ENCODE results near the gene CACNA2D2. TPM values are rescaled to one million over a fixed set of nuclear protein-coding genes. Genes with fewer than 3 reads are reported as not detected.

The CACNA2D2 gene
- total and polyA plus RNA-seq, 2 of the 13 experiments (the other 11 are each of a cell fraction or from before 2014, with no cell fraction given): not detected

GRCh38 chr3:50337175-50337861 lies 166.1 kb downstream of the CACNA2D2 start:
- in situ Hi-C loops (cut with HindIII; ENCODE audit: extremely low pct_ligation_motif_present, low pct_unique_long_range_greater_than_20kb): no loop called here
- TF ChIP-seq ZNF484 (CRISPR knock-in tag; IDR thresholded peaks at IDR 0.05; ENCODE audit: borderline replicate concordance, low read depth) (no peak), FOXM1 (CRISPR knock-in tag; IDR thresholded peaks at IDR 0.05) (0 out of 2 replicates have a peak, but pooled peaks have one; percentile 22), ZNF646 (CRISPR knock-in tag; IDR thresholded peaks at IDR 0.05) (no peak), ATF1 (CRISPR knock-in tag; IDR thresholded peaks at IDR 0.05) (no peak), ZNF562 (CRISPR knock-in tag; IDR thresholded peaks at IDR 0.05; ENCODE audit: borderline replicate concordance) (no peak; the same call in 1 of the 2 replicates), ZNF333 (CRISPR knock-in tag; IDR thresholded peaks at IDR 0.05; ENCODE audit: borderline replicate concordance) (peak; percentile 82; the same call in 1 of the 2 replicates), TOE1 (CRISPR knock-in tag; IDR thresholded peaks at IDR 0.05) (no peak), MLX (CRISPR knock-in tag; IDR thresholded peaks at IDR 0.05) (peak; percentile 22; the same call in 1 of the 2 replicates), KLF9 (CRISPR knock-in tag; IDR thresholded peaks at IDR 0.05; ENCODE audit: low read depth) (no peak), NR2F2 (IDR thresholded peaks at IDR 0.05; ENCODE audit: borderline replicate concordance, low read depth) (no peak), SMC3 (IDR thresholded peaks at IDR 0.05; ENCODE audit: low read length) (no peak), PHF20 (CRISPR knock-in tag; IDR thresholded peaks at IDR 0.05) (no peak), BCLAF1 (IDR thresholded peaks at IDR 0.05) (no peak), ZFX (CRISPR knock-in tag; IDR thresholded peaks at IDR 0.05; ENCODE audit: low read depth) (peak; percentile 94), IRF2 (CRISPR knock-in tag; IDR thresholded peaks at IDR 0.05) (0 out of 2 replicates have a peak, but pooled peaks have one; percentile 13)

More at GRCh38 chr3:50337175-50337861, 166.1 kb downstream of the CACNA2D2 start:
- H3K4me2 ChIP-seq (ENCODE audit: low read depth, low read length): peak overlapping the region; percentile 97
- peak overlapping the region; percentile 95 for H3K9ac ChIP-seq (ENCODE audit: insufficient read depth, low read depth, low read length)
- no peaks in the 10 kb centered on the region for H3K9me3 ChIP-seq (ENCODE audit: low read length)
- ChIA-PET POLR2A (interaction anchor here (0.7 to 4.7 kb wide), 35 partner anchors 9 to 1162 kb away, joined by 3 to 66 read pairs (median 6); partner anchors contain the start of genes C3orf18, CYB561D2, DCAF1 and GNAI2), CTCF (ENCODE audit: low intra/inter-chr PET ratio, low total read pairs) (no interaction called here)
- peaks cover 12% of the 10 kb centered on the region for H4K20me1 ChIP-seq (ENCODE audit: insufficient read depth, low read length)
- peaks cover 3 to 12% of the 10 kb centered on the region in 2 experiments; a peak in 2 of 5 replicates for H3K36me3 ChIP-seq (replicated peaks in 1 of 2; ENCODE audit: control insufficient read depth in 1 of 2, insufficient read depth in 2 of 2, low read length in 2 of 2)
- H3K4me1 ChIP-seq (ENCODE audit: insufficient read depth, low read length): peaks cover 58% of the 10 kb centered on the region
- H3K27me3 ChIP-seq (ENCODE audit: control insufficient read depth in 1 of 2, insufficient read depth in 2 of 2, low read length in 2 of 2): peaks cover 1 to 2% of the 10 kb centered on the region in 2 experiments; a peak in 1 of 5 replicates
- no peak overlapping the region for H2AFZ ChIP-seq (ENCODE audit: low read length)
- peak overlapping the region; percentile 85 for H3K27ac ChIP-seq (ENCODE audit: extremely low read length, insufficient read depth, low read length)
- peak; percentile 98 for DNase-seq (ENCODE audit: low spot score)
- no TSS peak for BruUV-seq (replicated peaks)
- intact Hi-C loops (cut with micrococcal nuclease; ENCODE audit: unreplicated experiment): no loop called here
- WGBS (ENCODE audit: low lambda C conversion rate): 0% methylated on average over 4 of the region's 79 CpGs
- ATAC-seq: peak; percentile 89
- FAIRE-seq: peak; percentile 94
- peaks cover 41% of the 10 kb centered on the region for H3K79me2 ChIP-seq (ENCODE audit: insufficient read depth, low read length)
- peak overlapping the region; percentile 86 to 89 (median 88); a peak in 5 of 6 replicates for H3K4me3 ChIP-seq (replicated peaks in 1 of 3; ENCODE audit: insufficient read depth in 1 of 3, low read depth in 2 of 3, low read length in 3 of 3)

All from HepG2 (cell line).